Endodermal cell (in vitro differentiated cells): ENCODE data around the gene MAPT. TPM values are rescaled to one million over a fixed set of nuclear protein-coding genes. Genes with fewer than 3 reads are reported as not detected.

Experiments
- DNase-seq: peaks from one replicate; pipeline ENCODE4 v3.0.0-alpha.2; 2017
- H3K27ac ChIP-seq: 2 replicates; pipeline ENCODE4 v1.5.1; 2013; ENCODE audit warnings: mild to moderate bottlenecking, low read depth, low read length, moderate library complexity
- H3K27me3 ChIP-seq: 2 replicates; pipeline ENCODE4 v1.6.1; 2013; ENCODE audit warnings: mild to moderate bottlenecking, low read length, moderate library complexity; ENCODE audit not compliant: insufficient read depth, control insufficient read depth, poor library complexity, severe bottlenecking
- H3K36me3 ChIP-seq: 2 replicates; pipeline ENCODE4 v1.7.0; 2013; ENCODE audit warnings: mild to moderate bottlenecking, low read length, moderate library complexity; ENCODE audit not compliant: control insufficient read depth, insufficient read depth
- H3K4me1 ChIP-seq: one replicate; pipeline ENCODE4 v1.7.0; 2013; ENCODE audit warnings: low read length; ENCODE audit not compliant: control insufficient read depth, insufficient read depth
- H3K4me3 ChIP-seq: 2 replicates; pipeline ENCODE4 v1.5.1; 2013; ENCODE audit warnings: mild to moderate bottlenecking, low read length, moderate library complexity
- H3K9ac ChIP-seq: 2 replicates; pipeline ENCODE4 v1.6.1; 2013; ENCODE audit warnings: mild to moderate bottlenecking, low read length, moderate library complexity; ENCODE audit not compliant: poor library complexity, severe bottlenecking; ENCODE audit errors: extremely low read depth
- H3K9me3 ChIP-seq: 2 replicates; pipeline ENCODE4 v1.6.1; 2013; ENCODE audit warnings: mild to moderate bottlenecking, low read length, moderate library complexity; ENCODE audit not compliant: control insufficient read depth
- H3K27ac Mint-ChIP-seq: 2 replicates; pipeline ENCODE4 v1.8.0; 2020; ENCODE audit warnings: mixed read lengths
- H3K27me3 Mint-ChIP-seq: 2 replicates; pipeline ENCODE4 v1.8.0; 2021; ENCODE audit warnings: mild to moderate bottlenecking, mixed read lengths; ENCODE audit not compliant: insufficient read depth
- H3K36me3 Mint-ChIP-seq: 2 replicates; pipeline ENCODE4 v1.8.0; 2020; ENCODE audit warnings: low read depth, mixed read lengths
- H3K4me1 Mint-ChIP-seq: 2 replicates; pipeline ENCODE4 v1.8.0; 2020; ENCODE audit warnings: mixed read lengths
- H3K4me3 Mint-ChIP-seq: 2 replicates; pipeline ENCODE4 v1.8.0; 2020; ENCODE audit warnings: mild to moderate bottlenecking, moderate library complexity, mixed read lengths
- H3K9me3 Mint-ChIP-seq: 2 replicates; pipeline ENCODE4 v1.8.0; 2020; ENCODE audit warnings: mild to moderate bottlenecking, mixed read lengths
- WGBS, 2 experiments: methylation state at CpG; one replicate each; pipeline versions ENCODE4 v1.1.5 to v1.1.7; 2013; ENCODE audit warnings: missing lambda C conversion rate in 2 of 2, mixed read lengths in 1 of 2; ENCODE audit not compliant: insufficient coverage in 1 of 2, insufficient read length in 1 of 2; 5-methylcytosine and 5-hydroxymethylcytosine counted together
- total RNA-seq, 2 donors: library from RNA; stranded (reverse); fragmentation: NEBNext Ultra II Directional in 1 of 2; extraction: Animal tissue kit (Norgen Biotek cat#: 25700) in 1 of 2; gene quantifications; 2 replicates in 1 of 2; 3 replicates in 1 of 2; pipeline ENCODE4 v1.2.1, GENCODE V29; 2021
- TF ChIP-seq, protein P1 (sequence below): fragments of 200-600 bp; sonication (generic); conservative IDR thresholded peaks from 2 replicates; pipeline ENCODE4 v1.5.0; 2021; ENCODE audit warnings: antibody characterized with exemption, mild to moderate bottlenecking

Gene MAPT
- total RNA-seq, 2 donors from 2014 or later: 0.69 to 0.73 TPM

DNA sequence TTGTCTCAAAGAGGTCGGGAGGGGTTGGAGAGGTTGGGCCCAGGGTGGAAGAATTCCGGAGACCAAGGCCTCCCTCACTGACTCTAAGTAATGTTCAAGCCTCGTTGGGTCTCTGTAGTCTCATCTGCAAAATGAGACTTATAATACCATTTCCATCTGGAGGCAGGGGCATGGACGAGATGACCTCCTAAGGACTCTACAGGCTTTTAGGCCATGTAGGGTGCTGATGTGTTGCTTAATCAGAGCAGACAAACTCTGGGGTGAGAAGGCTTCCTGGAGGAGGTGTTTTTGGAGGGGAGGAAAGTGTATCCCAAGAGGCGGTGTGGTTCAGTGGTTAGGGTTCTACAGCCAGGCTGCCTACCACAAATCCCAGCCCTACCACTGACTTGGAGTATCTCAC is 46.6 kb upstream of the MAPT start:
- Mint-ChIP-seq H3K9me3 (no peaks in the 10 kb centered on the region), H3K4me1 (no peaks in the 10 kb centered on the region), H3K27me3 (peaks cover 7% of the 10 kb centered on the region), H3K4me3 (no peak overlapping the region), H3K36me3 (no peaks in the 10 kb centered on the region), H3K27ac (no peak overlapping the region)
- H3K27me3 ChIP-seq: peaks cover 14% of the 10 kb centered on the region
- H3K27ac ChIP-seq: no peak overlapping the region
- TF ChIP-seq, protein P1, sequence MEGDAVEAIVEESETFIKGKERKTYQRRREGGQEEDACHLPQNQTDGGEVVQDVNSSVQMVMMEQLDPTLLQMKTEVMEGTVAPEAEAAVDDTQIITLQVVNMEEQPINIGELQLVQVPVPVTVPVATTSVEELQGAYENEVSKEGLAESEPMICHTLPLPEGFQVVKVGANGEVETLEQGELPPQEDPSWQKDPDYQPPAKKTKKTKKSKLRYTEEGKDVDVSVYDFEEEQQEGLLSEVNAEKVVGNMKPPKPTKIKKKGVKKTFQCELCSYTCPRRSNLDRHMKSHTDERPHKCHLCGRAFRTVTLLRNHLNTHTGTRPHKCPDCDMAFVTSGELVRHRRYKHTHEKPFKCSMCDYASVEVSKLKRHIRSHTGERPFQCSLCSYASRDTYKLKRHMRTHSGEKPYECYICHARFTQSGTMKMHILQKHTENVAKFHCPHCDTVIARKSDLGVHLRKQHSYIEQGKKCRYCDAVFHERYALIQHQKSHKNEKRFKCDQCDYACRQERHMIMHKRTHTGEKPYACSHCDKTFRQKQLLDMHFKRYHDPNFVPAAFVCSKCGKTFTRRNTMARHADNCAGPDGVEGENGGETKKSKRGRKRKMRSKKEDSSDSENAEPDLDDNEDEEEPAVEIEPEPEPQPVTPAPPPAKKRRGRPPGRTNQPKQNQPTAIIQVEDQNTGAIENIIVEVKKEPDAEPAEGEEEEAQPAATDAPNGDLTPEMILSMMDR: no peak
- H3K9me3 ChIP-seq: no peaks in the 10 kb centered on the region
- no peaks in the 10 kb centered on the region for H3K4me1 ChIP-seq
- no peak overlapping the region for H3K9ac ChIP-seq
- DNase-seq: no peak
- H3K4me3 ChIP-seq: no peak overlapping the region
- H3K36me3 ChIP-seq: no peaks in the 10 kb centered on the region
- WGBS, 2 experiments: 75 to 84% methylated on average over 3 to 5 of the region's 5 CpGs

DNA sequence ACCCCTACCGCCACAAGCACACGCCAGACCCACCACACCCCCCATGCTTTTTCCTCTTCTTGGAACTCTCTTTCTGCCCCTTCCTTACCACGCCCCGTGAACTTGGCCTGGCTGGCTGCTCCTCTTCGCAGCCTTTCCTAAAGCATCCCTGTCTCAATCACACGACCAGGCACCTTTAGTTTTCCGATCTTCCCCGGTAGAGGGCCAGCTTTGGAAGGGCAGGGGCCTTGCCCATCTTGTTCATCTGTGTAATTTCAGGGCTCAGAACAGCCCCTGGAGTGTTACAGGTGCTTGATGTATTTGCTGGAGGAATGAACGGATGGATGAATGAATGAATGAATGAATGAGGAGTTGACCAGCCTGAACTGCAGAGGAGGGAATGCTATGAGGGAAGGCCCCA is 45.9 kb upstream of the MAPT start:
- Mint-ChIP-seq H3K9me3 (no peaks in the 10 kb centered on the region), H3K27me3 (peaks cover 7% of the 10 kb centered on the region), H3K27ac (no peak overlapping the region), H3K36me3 (no peaks in the 10 kb centered on the region), H3K4me3 (no peak overlapping the region), H3K4me1 (no peaks in the 10 kb centered on the region)
- Histone ChIP-seq H3K27me3 (peaks cover 14% of the 10 kb centered on the region), H3K9ac (no peak overlapping the region), H3K4me3 (no peak overlapping the region), H3K9me3 (no peaks in the 10 kb centered on the region), H3K4me1 (no peaks in the 10 kb centered on the region), H3K27ac (no peak overlapping the region), H3K36me3 (no peaks in the 10 kb centered on the region)
- TF ChIP-seq, protein P1: peak; percentile 43
- 93 to 96% methylated on average over 5 to 9 of the region's 9 CpGs for WGBS, 2 experiments
- DNase-seq: no peak

DNA sequence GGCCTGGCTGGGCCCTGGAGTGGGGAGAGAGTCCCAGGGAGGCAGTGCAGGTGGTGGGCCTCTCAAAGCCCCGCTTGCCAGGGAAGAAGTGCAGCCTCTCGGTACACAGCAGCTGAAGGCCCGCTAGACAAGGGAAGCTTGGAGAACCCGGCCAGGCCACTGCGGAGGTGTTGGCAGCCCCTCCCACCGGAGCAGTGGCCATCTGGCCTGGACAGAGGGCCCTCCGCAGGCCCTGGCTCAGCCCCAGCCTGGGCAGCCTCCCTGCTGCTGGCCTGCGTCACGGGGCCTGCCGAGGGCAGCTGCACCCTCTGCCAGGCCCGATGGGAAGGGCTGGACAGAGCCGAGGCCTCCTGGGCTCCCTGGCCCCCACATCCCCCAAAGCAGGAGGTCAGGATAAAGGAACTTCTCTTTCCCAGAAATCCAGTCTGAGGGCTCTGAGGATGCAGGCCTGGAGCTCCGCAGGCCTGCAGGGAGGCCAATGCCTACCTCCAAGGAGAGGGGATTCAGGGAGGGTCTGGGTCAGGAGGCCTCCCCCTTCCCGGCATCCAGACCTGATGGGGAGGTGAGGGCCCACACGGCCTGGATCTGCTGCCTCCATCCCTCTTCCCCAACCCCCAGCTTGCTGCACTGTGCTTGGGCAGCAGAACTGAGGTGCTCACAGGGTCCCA is 45.4 kb upstream of the MAPT start:
- H3K9me3 ChIP-seq: no peaks in the 10 kb centered on the region
- no peak overlapping the region for H3K9ac ChIP-seq
- Mint-ChIP-seq H3K27me3 (peaks cover 9% of the 10 kb centered on the region), H3K4me1 (no peaks in the 10 kb centered on the region), H3K9me3 (no peaks in the 10 kb centered on the region), H3K4me3 (no peak overlapping the region), H3K27ac (no peak overlapping the region), H3K36me3 (no peaks in the 10 kb centered on the region)
- WGBS, 2 experiments: 84 to 89% methylated on average over 3 to 15 of the region's 15 CpGs
- H3K4me1 ChIP-seq: no peaks in the 10 kb centered on the region
- no peak overlapping the region for H3K4me3 ChIP-seq
- H3K27me3 ChIP-seq: peaks cover 14% of the 10 kb centered on the region
- no peak for DNase-seq
- H3K36me3 ChIP-seq: no peaks in the 10 kb centered on the region
- no peak overlapping the region for H3K27ac ChIP-seq
- TF ChIP-seq, protein P1: no peak
